ENCODE data around the gene SUSD2.

The SUSD2 gene

GRCh38 chr22:24140357-24140756 lies 40.9 kb upstream of the SUSD2 start:
- DNase-seq (ENCODE audit: extremely low read depth, low read depth), result no peak
- TF ChIP-seq CTCF (IDR thresholded peaks at IDR 0.05; ENCODE audit: low read depth, low read length), result no peak

GRCh38 chr22:24141586-24141985 lies 39.7 kb upstream of the SUSD2 start:
- DNase-seq (ENCODE audit: extremely low read depth, low read depth), result no peak
- TF ChIP-seq CTCF (IDR thresholded peaks at IDR 0.05; ENCODE audit: low read depth, low read length), result no peak

- DNase-seq (ENCODE audit: extremely low read depth, low read depth), result no peak
- TF ChIP-seq CTCF (IDR thresholded peaks at IDR 0.05; ENCODE audit: low read depth, low read length), result no peak
These were observed 39.0 kb upstream of the SUSD2 start for GRCh38 chr22:24142241-24142640.

- DNase-seq (ENCODE audit: extremely low read depth, low read depth), result no peak
- no peak for TF ChIP-seq CTCF (IDR thresholded peaks at IDR 0.05; ENCODE audit: low read depth, low read length)
These were observed 38.5 kb upstream of the SUSD2 start for GRCh38 chr22:24142831-24143230.

- DNase-seq (ENCODE audit: extremely low read depth, low read depth), result no peak
- no peak for TF ChIP-seq CTCF (IDR thresholded peaks at IDR 0.05; ENCODE audit: low read depth, low read length)
These were observed 37.1 kb upstream of the SUSD2 start for GRCh38 chr22:24144056-24144777.

- TF ChIP-seq CTCF (IDR thresholded peaks at IDR 0.05; ENCODE audit: low read depth, low read length), result no peak
- no peak for DNase-seq (ENCODE audit: extremely low read depth, low read depth)
These were observed 36.6 kb upstream of the SUSD2 start for GRCh38 chr22:24144778-24145085.

GRCh38 chr22:24145446-24146193 lies 35.7 kb upstream of the SUSD2 start:
- TF ChIP-seq CTCF (IDR thresholded peaks at IDR 0.05; ENCODE audit: low read depth, low read length), result no peak
- no peak for DNase-seq (ENCODE audit: extremely low read depth, low read depth)

Measured in AG09319 (cell line).